Trophoblast cell (in vitro differentiated cells and primary cell): Measurements from ENCODE around the gene THAP4.

Experiments
- DNase-seq, 2 donors: peaks; one replicate each; pipeline ENCODE4 v3.0.0-alpha.2; 2016
- H2AFZ ChIP-seq: 2 replicates; pipeline ENCODE4 v1.6.1; 2013; ENCODE audit warnings: low read length, moderate library complexity, mild to moderate bottlenecking; ENCODE audit not compliant: insufficient read depth, poor library complexity
- H2AK5ac ChIP-seq: 2 replicates; pipeline ENCODE4 v1.6.1; 2013; ENCODE audit warnings: mild to moderate bottlenecking, low read length
- H2BK120ac ChIP-seq: 2 replicates; pipeline ENCODE4 v1.6.1; 2013; ENCODE audit warnings: low read length, mild to moderate bottlenecking, moderate library complexity; ENCODE audit not compliant: insufficient read depth, poor library complexity
- H2BK12ac ChIP-seq: 2 replicates; pipeline ENCODE4 v1.6.1; 2013; ENCODE audit warnings: mild to moderate bottlenecking, low read length, moderate library complexity
- H2BK5ac ChIP-seq: 2 replicates; pipeline ENCODE4 v1.6.1; 2013; ENCODE audit warnings: low read length, low read depth, moderate library complexity, mild to moderate bottlenecking; ENCODE audit not compliant: poor library complexity
- H3K14ac ChIP-seq: 2 replicates; pipeline ENCODE4 v1.6.1; 2013; ENCODE audit warnings: mild to moderate bottlenecking, low read length
- H3K18ac ChIP-seq: 2 replicates; pipeline ENCODE4 v1.6.1; 2013; ENCODE audit warnings: mild to moderate bottlenecking, low read length
- H3K23ac ChIP-seq: 2 replicates; pipeline ENCODE4 v1.6.1; 2013; ENCODE audit warnings: low read length
- H3K27ac ChIP-seq: 2 replicates; pipeline ENCODE4 v1.5.1; 2013; ENCODE audit warnings: low read depth, mild to moderate bottlenecking, inconsistent platforms, low read length, moderate library complexity
- H3K27me3 ChIP-seq: 2 replicates; pipeline ENCODE4 v1.6.1; 2013; ENCODE audit warnings: inconsistent platforms, mild to moderate bottlenecking, low read length, moderate library complexity; ENCODE audit not compliant: insufficient read depth
- H3K36me3 ChIP-seq, 2 experiments: 1 replicate in 1 of 2; 2 replicates in 1 of 2; pipeline ENCODE4 v1.6.1; 2013; ENCODE audit warnings: low read length in 2 of 2, mild to moderate bottlenecking in 2 of 2, moderate library complexity in 1 of 2; ENCODE audit not compliant: insufficient read depth in 2 of 2, control insufficient read depth in 1 of 2
- H3K4ac ChIP-seq: 2 replicates; pipeline ENCODE4 v1.6.1; 2013; ENCODE audit warnings: low read depth, mild to moderate bottlenecking, low read length, moderate library complexity
- H3K4me1 ChIP-seq, 2 experiments: 1 replicate in 1 of 2; 2 replicates in 1 of 2; pipeline ENCODE4 v1.6.1; 2013; ENCODE audit warnings: low read length in 2 of 2, mild to moderate bottlenecking in 2 of 2, moderate library complexity in 1 of 2; ENCODE audit not compliant: insufficient read depth in 2 of 2, control insufficient read depth in 1 of 2
- H3K4me2 ChIP-seq: 2 replicates; pipeline ENCODE4 v1.6.1; 2013; ENCODE audit warnings: inconsistent platforms, mild to moderate bottlenecking, low read length, moderate library complexity
- H3K4me3 ChIP-seq: 2 replicates; pipeline ENCODE4 v1.5.1; 2013; ENCODE audit warnings: mild to moderate bottlenecking, low read depth, low read length, inconsistent platforms
- H3K79me1 ChIP-seq: one replicate; pipeline ENCODE4 v1.6.1; 2013; ENCODE audit warnings: low read length
- H3K79me2 ChIP-seq: 2 replicates; pipeline ENCODE4 v1.6.1; 2013; ENCODE audit warnings: low read length, mild to moderate bottlenecking; ENCODE audit not compliant: control insufficient read depth, insufficient read depth, poor library complexity
- H3K9ac ChIP-seq: 2 replicates; pipeline ENCODE4 v1.6.1; 2013; ENCODE audit warnings: mild to moderate bottlenecking, low read length
- H3K9me3 ChIP-seq: 2 replicates; pipeline ENCODE4 v1.6.1; 2013; ENCODE audit warnings: low read depth, mild to moderate bottlenecking, control low read depth, inconsistent platforms, low read length; ENCODE audit not compliant: insufficient read depth
- H4K12ac ChIP-seq: 2 replicates; pipeline ENCODE4 v1.6.1; 2013; ENCODE audit warnings: low read depth, mild to moderate bottlenecking, low read length, moderate library complexity
- H4K8ac ChIP-seq: 2 replicates; pipeline ENCODE4 v1.6.1; 2013; ENCODE audit warnings: low read depth, mild to moderate bottlenecking, low read length, moderate library complexity
- H4K91ac ChIP-seq: one replicate; pipeline ENCODE4 v1.6.1; 2013; ENCODE audit warnings: low read depth, mild to moderate bottlenecking, low read length, moderate library complexity
- WGBS: extraction: QIAGEN DNeasy Blood & Tissue Kit; methylation state at CpG from one replicate; pipeline ENCODE4 v1.1.7; 2013; ENCODE audit warnings: missing lambda C conversion rate; ENCODE audit not compliant: insufficient read length, insufficient coverage; ENCODE audit errors: extremely low coverage; 5-methylcytosine and 5-hydroxymethylcytosine counted together

THAP4 gene

DNA sequence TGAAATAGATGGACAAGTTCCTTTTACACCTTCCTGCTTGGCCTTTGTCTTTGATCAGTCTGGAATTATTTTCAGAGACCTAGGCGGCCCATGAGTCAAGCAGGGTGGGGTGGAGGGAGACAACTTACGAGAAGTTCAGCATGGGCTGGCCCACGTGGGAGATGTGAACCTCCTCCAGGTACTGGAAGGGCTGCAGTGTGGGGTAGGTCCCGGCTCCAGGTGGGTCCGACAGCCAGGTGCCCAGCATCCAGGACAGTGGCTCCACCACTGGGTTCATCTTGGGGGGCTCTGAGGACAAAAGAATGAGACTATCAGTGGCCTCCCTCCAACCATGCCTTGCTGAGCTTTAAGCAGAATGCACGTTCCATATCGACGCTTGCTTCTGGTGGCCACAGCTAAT is 30.8 kb downstream of the THAP4 start:
- Histone ChIP-seq H3K79me2 (peaks cover 8% of the 10 kb centered on the region), H3K4me2 (no peak overlapping the region), H3K9ac (no peak overlapping the region), H2AK5ac (no peak overlapping the region), H3K36me3 (peaks cover 33 to 41% of the 10 kb centered on the region in 2 experiments), H2BK120ac (no peak overlapping the region), H4K12ac (no peak overlapping the region), H3K27ac (no peak overlapping the region), H4K91ac (no peak overlapping the region), H3K79me1 (peaks cover 7% of the 10 kb centered on the region), H3K14ac (no peak overlapping the region), H3K9me3 (no peaks in the 10 kb centered on the region), H3K23ac (no peak overlapping the region), H3K4me1 (peaks cover 3 to 6% of the 10 kb centered on the region in 2 experiments), H3K27me3 (no peaks in the 10 kb centered on the region), H3K4me3 (no peak overlapping the region), H2AFZ (no peak overlapping the region), H2BK5ac (no peak overlapping the region), H3K4ac (no peak overlapping the region), H3K18ac (no peak overlapping the region), H4K8ac (no peak overlapping the region), H2BK12ac (no peak overlapping the region)
- no peak for DNase-seq
- WGBS: no CpG with 5 or more reads among the region's 8 CpGs

DNA sequence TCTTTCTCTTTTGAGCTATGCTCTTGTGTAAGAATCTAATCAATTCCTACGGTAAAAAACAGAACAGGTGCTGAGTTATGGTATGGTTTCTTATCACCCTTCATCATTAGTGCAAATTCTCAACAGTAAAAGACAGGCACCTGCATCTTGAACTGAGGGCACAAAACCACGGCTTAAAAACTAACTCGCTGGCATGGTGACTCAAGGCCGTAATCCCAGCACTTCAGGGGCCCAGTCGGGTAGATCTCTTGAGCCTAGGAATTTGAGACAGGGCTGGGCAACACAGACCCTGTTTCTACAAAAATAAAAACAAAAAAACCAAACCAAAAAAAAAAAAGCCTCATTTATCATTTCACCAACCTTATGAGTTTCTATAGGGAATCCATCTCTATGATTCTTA is 33.3 kb downstream of the THAP4 start:
- Histone ChIP-seq H4K91ac (no peak overlapping the region), H3K4me3 (no peak overlapping the region), H3K4me2 (no peak overlapping the region), H3K14ac (no peak overlapping the region), H2BK5ac (no peak overlapping the region), H3K4me1 (no peaks in the 10 kb centered on the region), H3K36me3 (peaks cover 33 to 40% of the 10 kb centered on the region in 2 experiments), H3K9me3 (no peaks in the 10 kb centered on the region), H3K18ac (no peak overlapping the region), H4K8ac (no peak overlapping the region), H4K12ac (no peak overlapping the region), H3K27me3 (no peaks in the 10 kb centered on the region), H2AFZ (no peak overlapping the region), H3K79me2 (no peaks in the 10 kb centered on the region), H2AK5ac (no peak overlapping the region), H3K9ac (no peak overlapping the region), H3K23ac (no peak overlapping the region), H3K4ac (no peak overlapping the region), H3K79me1 (no peaks in the 10 kb centered on the region), H3K27ac (no peak overlapping the region), H2BK12ac (no peak overlapping the region), H2BK120ac (no peak overlapping the region)
- DNase-seq: no peak
- WGBS: no CpG with 5 or more reads among the region's 5 CpGs

DNA sequence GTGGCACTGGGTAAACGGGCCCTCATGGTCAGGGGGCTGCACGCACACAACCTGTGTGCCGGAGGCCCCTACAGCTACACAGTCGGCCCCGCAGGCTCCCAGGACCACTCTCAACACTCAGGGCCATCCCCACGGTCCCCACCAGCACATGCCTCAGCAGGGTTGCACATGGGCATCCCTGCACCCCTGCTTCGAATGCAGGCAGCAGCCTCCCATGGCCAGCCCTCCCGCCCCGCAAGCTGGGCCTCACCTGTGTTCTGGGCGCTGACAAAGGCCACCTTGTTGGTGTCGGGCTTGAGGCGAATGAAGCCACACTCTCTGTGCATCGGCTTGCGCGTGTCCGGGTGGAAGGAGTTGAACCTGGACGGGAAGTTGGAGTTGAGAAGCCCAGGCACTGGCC is 34.2 kb downstream of the THAP4 start:
- Histone ChIP-seq H3K4me3 (no peak overlapping the region), H4K91ac (no peak overlapping the region), H2BK12ac (no peak overlapping the region), H3K14ac (no peak overlapping the region), H3K9me3 (no peaks in the 10 kb centered on the region), H3K4ac (no peak overlapping the region), H4K8ac (no peak overlapping the region), H2AK5ac (no peak overlapping the region), H4K12ac (no peak overlapping the region), H2BK120ac (no peak overlapping the region), H2AFZ (no peak overlapping the region), H3K27ac (no peak overlapping the region), H3K9ac (no peak overlapping the region), H3K4me2 (no peak overlapping the region), H3K27me3 (no peaks in the 10 kb centered on the region), H3K23ac (no peak overlapping the region), H3K79me1 (no peaks in the 10 kb centered on the region), H2BK5ac (no peak overlapping the region), H3K79me2 (no peaks in the 10 kb centered on the region), H3K18ac (no peak overlapping the region), H3K36me3 (peaks cover 29 to 38% of the 10 kb centered on the region in 2 experiments), H3K4me1 (no peaks in the 10 kb centered on the region)
- WGBS: no CpG with 5 or more reads among the region's 17 CpGs
- no peak for DNase-seq

DNA sequence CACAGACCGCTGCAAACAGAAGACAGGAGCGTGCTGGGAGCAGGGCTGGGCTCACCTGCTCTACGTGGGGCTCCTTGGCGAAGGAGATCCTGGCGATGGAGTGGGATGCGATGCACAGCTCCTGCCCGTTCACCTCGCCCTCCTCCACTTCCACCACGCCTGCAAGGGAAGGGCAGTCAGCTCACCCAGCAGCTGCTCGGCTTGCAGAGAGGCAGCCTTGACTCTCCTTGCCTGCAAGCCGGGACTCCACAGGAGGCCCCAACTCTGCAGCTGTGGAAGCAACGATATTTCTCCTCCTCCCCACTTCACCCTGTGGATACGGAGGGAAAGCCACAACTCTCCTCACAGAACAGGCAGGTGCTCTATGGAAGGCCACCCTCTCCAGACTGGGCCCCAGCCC is 35.1 kb downstream of the THAP4 start:
- no peak overlapping the region for H3K4me2 ChIP-seq
- no peak overlapping the region for H4K8ac ChIP-seq
- H2BK5ac ChIP-seq: no peak overlapping the region
- no peak for DNase-seq
- no peaks in the 10 kb centered on the region for H3K9me3 ChIP-seq
- H3K79me1 ChIP-seq: no peaks in the 10 kb centered on the region
- no peak overlapping the region for H3K18ac ChIP-seq
- H3K27me3 ChIP-seq: no peaks in the 10 kb centered on the region
- no peak overlapping the region for H4K91ac ChIP-seq
- H3K27ac ChIP-seq: no peak overlapping the region
- no peak overlapping the region for H2BK120ac ChIP-seq
- H2AK5ac ChIP-seq: no peak overlapping the region
- H4K12ac ChIP-seq: no peak overlapping the region
- H3K9ac ChIP-seq: no peak overlapping the region
- H3K4me3 ChIP-seq: no peak overlapping the region
- H2AFZ ChIP-seq: no peak overlapping the region
- no peak overlapping the region for H3K14ac ChIP-seq
- no peaks in the 10 kb centered on the region for H3K79me2 ChIP-seq
- no CpG with 5 or more reads among the region's 13 CpGs for WGBS
- no peak overlapping the region for H3K4ac ChIP-seq
- no peaks in the 10 kb centered on the region for H3K4me1 ChIP-seq
- no peak overlapping the region for H3K23ac ChIP-seq
- H2BK12ac ChIP-seq: no peak overlapping the region
- peaks cover 26 to 32% of the 10 kb centered on the region in 2 experiments for H3K36me3 ChIP-seq
